ENCODE measurements around the gene ASTN2. TPM values are rescaled to one million over a fixed set of nuclear protein-coding genes. Genes with fewer than 3 reads are reported as not detected.

ASTN2 gene
- polyA plus RNA-seq, 1 experiment = 12.8 TPM

DNA sequence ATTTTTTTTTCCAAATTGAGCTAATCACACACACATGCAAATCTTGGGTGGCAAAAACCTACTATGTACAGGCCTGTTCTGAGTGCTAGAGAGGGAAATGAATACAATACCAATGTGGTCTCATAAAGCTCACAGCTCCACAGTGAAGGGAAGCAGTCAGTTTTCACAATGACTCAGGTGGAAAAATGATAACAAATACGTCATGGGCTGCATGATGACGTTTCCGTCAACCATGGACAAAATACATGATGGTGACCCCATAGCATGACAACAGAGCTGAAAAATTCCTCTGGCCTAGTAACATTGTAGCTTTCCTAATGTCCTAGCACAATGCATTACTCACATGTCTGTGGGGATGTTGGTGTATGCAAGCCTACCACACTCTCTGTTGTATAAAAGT, 475.2 kb downstream of the ASTN2 start:
- no peak for DNase-seq (ENCODE audit: low read depth)

DNA sequence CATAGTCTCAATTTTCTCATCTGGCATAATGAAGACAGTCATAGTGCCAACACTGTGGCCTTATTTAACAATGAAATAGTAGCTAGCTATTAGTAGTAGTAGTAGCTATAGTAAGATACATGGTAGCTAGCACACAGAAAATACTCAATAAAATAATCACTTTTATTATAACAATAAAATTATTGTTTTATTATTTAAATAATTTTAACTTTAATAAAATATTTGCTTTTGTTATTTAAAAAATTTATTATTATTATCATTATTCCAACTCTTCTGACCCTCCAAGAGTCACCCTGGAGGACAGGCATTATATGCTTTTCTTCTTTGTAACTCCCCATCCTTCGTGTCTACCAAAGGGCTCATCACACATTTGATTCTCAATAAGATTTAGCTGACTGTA, 475.7 kb downstream of the ASTN2 start:
- CTCF ChIA-PET = interaction anchor here (0.8 to 0.9 kb wide), 2 partner anchors 10 to 31 kb away, joined by 3 read pairs; no protein-coding TSS in a partner anchor
- DNase-seq (ENCODE audit: low read depth) = no peak
- Histone ChIP-seq H3K27me3 (ENCODE audit: control insufficient read depth, insufficient read depth, low read length) (no peaks in the 10 kb centered on the region), H3K4me3 (ENCODE audit: low read depth, low read length) (no peak overlapping the region), H3K36me3 (ENCODE audit: control insufficient read depth, insufficient read depth, low read length) (no peaks in the 10 kb centered on the region)
- TF ChIP-seq, protein P1, sequence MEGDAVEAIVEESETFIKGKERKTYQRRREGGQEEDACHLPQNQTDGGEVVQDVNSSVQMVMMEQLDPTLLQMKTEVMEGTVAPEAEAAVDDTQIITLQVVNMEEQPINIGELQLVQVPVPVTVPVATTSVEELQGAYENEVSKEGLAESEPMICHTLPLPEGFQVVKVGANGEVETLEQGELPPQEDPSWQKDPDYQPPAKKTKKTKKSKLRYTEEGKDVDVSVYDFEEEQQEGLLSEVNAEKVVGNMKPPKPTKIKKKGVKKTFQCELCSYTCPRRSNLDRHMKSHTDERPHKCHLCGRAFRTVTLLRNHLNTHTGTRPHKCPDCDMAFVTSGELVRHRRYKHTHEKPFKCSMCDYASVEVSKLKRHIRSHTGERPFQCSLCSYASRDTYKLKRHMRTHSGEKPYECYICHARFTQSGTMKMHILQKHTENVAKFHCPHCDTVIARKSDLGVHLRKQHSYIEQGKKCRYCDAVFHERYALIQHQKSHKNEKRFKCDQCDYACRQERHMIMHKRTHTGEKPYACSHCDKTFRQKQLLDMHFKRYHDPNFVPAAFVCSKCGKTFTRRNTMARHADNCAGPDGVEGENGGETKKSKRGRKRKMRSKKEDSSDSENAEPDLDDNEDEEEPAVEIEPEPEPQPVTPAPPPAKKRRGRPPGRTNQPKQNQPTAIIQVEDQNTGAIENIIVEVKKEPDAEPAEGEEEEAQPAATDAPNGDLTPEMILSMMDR (IDR thresholded peaks at IDR 0.05; ENCODE audit: insufficient read depth, low read depth, low read length) = no peak
- POLR2A ChIA-PET = no interaction called here

More for the DNA sequence above, 475.2 kb downstream of the ASTN2 start:
- Histone ChIP-seq H3K27me3 (ENCODE audit: control insufficient read depth, insufficient read depth, low read length) (no peaks in the 10 kb centered on the region), H3K36me3 (ENCODE audit: control insufficient read depth, insufficient read depth, low read length) (no peaks in the 10 kb centered on the region), H3K4me3 (ENCODE audit: low read depth, low read length) (no peak overlapping the region)
- TF ChIP-seq, protein P1 (IDR thresholded peaks at IDR 0.05; ENCODE audit: insufficient read depth, low read depth, low read length) = no peak
- POLR2A ChIA-PET = no interaction called here
- CTCF ChIA-PET = interaction anchor here (0.8 to 0.9 kb wide), 2 partner anchors 11 to 31 kb away, joined by 3 read pairs; no protein-coding TSS in a partner anchor

- POLR2A ChIA-PET = no interaction called here
- TF ChIP-seq, protein P1 (IDR thresholded peaks at IDR 0.05; ENCODE audit: insufficient read depth, low read depth, low read length) = no peak
- Histone ChIP-seq H3K27me3 (ENCODE audit: control insufficient read depth, insufficient read depth, low read length) (no peaks in the 10 kb centered on the region), H3K4me3 (ENCODE audit: low read depth, low read length) (no peak overlapping the region), H3K36me3 (ENCODE audit: control insufficient read depth, insufficient read depth, low read length) (no peaks in the 10 kb centered on the region)
- CTCF ChIA-PET = no interaction called here
- DNase-seq (ENCODE audit: low read depth) = no peak
These were observed 477.5 kb downstream of the ASTN2 start for GRCh38 chr9:116937361-116937760.

GRCh38 chr9:116935149-116935897, 479.5 kb downstream of the ASTN2 start:
- Histone ChIP-seq H3K27me3 (ENCODE audit: control insufficient read depth, insufficient read depth, low read length) (no peaks in the 10 kb centered on the region), H3K4me3 (ENCODE audit: low read depth, low read length) (no peak overlapping the region), H3K36me3 (ENCODE audit: control insufficient read depth, insufficient read depth, low read length) (no peaks in the 10 kb centered on the region)
- no peak for DNase-seq (ENCODE audit: low read depth)
- ChIA-PET POLR2A (no interaction called here), CTCF (no interaction called here)
- TF ChIP-seq, protein P1 (IDR thresholded peaks at IDR 0.05; ENCODE audit: insufficient read depth, low read depth, low read length) = no peak

GRCh38 chr9:116934131-116934530, 480.7 kb downstream of the ASTN2 start:
- no peak for DNase-seq (ENCODE audit: low read depth)
- ChIA-PET CTCF (no interaction called here), POLR2A (no interaction called here)
- no peaks in the 10 kb centered on the region for H3K36me3 ChIP-seq (ENCODE audit: control insufficient read depth, insufficient read depth, low read length)
- no peaks in the 10 kb centered on the region for H3K27me3 ChIP-seq (ENCODE audit: control insufficient read depth, insufficient read depth, low read length)
- TF ChIP-seq, protein P1 (IDR thresholded peaks at IDR 0.05; ENCODE audit: insufficient read depth, low read depth, low read length) = no peak
- H3K4me3 ChIP-seq (ENCODE audit: low read depth, low read length) = no peak overlapping the region
